HG03520 (cell line): ENCODE measurements around the gene PCMT1.
"Not testable (repeated sequence)": the region's sequence is repeated elsewhere in the genome, so short reads cannot be mapped to it uniquely, and the experiment has no call there.

Experiments
- ATAC-seq: cut with Tn5 transposase; IDR thresholded peaks from one replicate; pipeline ENCODE4 v1.9.1; 2021; ENCODE audit warnings: mild to moderate bottlenecking, moderate library complexity; ENCODE audit not compliant: unreplicated experiment

PCMT1 gene

DNA sequence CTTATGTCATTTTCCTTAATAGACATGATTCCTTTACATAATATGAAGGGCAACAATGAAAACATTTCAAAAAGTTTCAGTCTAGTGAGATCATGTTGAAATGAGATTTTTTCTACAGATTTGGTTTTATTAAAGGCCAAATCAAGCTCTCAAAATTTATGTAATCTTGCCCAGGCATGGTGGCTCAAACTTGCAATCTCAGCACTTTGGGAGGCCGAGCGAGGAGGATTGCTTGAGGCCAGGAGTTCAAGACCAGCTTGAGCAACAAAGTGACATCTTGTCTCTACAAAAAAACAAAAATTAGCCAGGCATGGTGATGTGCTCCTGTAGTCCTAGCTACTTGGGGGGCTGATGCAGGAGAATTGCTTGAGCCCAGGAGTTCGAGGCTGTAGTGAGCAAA, 63.8 kb downstream of the PCMT1 start:
- ATAC-seq: no peak

GRCh38 chr6:149815788-149816187, 66.2 kb downstream of the PCMT1 start:
- ATAC-seq: no peak

DNA sequence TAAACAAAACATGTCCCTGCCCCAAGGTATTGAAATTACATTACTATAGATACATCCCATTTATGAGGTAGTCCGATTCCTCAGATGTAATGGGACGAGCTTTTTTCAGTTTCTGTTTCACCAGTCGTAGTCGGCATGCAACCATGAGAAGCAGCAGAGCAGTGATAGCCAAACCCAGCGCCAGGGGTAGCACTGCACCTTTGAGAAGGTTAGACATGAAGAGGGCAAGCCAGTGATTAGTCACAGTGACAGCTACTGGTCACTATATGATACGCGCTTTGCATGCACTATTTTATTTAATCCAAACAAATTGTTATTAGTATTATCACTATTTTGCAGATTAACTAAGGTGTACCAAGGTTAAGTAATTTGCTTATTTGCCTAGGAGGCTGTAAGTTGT, 71.0 kb downstream of the PCMT1 start:
- no peak for ATAC-seq

DNA sequence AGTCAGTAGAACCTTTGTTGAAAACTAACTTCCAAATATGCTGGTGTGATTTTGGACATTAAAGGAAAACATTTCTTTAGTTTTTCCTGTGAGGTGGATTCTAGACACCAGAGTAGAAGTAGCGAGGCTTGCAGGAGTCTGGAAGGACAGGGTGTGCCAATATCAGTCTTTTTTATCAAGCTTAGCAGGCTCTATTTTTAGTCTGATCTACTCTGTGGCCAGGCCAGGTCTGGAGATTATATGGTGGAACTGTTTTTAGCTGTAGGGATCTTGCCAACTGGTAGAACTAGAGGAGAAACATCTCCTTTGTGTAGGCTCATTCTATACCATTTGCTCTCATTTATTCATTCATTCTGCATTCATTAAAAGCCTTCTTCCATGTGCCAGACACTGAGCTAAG, 72.0 kb downstream of the PCMT1 start:
- ATAC-seq: no peak

DNA sequence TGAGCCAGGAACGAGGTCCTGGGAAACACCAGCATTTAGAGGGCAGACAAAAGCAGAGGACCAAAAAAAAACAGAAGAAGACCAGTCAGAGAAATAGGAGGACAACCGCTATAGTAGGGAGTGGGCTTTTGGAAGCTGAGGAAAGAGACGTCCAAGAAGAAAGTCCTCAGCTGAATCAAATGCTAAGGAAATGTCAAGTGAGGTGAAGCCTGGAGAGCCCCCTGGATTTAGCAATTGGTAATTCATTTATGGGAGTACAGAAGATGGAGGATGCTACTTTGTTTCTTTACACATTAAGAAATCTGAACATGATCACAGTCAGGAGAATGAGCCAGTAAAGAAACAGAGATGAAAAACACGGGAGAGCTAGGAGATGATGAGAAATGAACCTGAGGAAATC, 73.5 kb downstream of the PCMT1 start:
- ATAC-seq: no peak

DNA sequence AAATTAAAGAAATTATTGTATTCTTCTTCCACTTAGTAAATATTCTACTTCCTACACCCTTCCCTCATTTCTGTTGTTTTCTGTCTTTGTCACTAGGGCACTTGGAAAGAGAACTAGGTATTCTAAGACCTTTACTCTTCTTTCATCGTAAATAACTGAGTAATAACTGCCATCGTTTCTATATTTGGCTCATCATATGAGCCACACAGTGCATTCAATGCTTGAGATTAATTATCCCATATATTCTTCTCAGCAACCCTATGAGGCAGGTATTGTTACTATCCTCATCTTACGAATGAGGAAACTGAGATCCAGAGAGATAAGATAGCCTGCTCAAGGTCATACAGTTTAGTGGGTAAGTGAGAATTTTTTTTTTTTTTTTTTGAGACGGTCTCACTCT, 75.8 kb downstream of the PCMT1 start:
- ATAC-seq: no peak

DNA sequence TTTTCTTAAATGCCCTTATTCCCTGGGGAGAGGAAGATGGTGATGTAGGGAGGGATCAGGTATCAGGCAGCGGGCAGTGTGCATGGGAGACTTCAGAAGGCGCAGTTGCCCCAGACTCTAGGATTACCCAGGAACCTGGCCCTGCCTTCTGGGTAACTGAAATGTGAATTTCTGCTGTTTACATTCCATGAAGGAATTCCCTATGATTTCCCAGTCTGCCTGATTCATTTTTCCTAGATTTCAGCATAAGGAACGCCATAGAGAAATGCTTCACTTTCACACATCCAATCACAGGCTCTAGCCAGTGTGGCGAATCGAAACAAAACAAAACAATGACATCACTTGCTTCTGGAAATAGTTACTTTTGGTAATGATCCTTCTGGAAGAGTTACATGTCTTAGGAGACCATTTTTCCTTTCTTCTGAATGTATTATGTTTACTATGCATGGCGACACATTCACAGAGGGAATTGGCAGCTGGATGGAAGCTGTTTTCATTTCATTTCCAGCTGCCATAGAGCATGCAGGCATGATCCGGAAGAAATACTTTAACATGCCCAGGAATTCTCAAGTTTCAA, 81.3 kb downstream of the PCMT1 start:
- ATAC-seq: no peak

- ATAC-seq: no peak
These were observed 81.8 kb downstream of the PCMT1 start for GRCh38 chr6:149831308-149831820.

- no peak for ATAC-seq
These were observed 84.1 kb downstream of the PCMT1 start for GRCh38 chr6:149833651-149834050.

DNA sequence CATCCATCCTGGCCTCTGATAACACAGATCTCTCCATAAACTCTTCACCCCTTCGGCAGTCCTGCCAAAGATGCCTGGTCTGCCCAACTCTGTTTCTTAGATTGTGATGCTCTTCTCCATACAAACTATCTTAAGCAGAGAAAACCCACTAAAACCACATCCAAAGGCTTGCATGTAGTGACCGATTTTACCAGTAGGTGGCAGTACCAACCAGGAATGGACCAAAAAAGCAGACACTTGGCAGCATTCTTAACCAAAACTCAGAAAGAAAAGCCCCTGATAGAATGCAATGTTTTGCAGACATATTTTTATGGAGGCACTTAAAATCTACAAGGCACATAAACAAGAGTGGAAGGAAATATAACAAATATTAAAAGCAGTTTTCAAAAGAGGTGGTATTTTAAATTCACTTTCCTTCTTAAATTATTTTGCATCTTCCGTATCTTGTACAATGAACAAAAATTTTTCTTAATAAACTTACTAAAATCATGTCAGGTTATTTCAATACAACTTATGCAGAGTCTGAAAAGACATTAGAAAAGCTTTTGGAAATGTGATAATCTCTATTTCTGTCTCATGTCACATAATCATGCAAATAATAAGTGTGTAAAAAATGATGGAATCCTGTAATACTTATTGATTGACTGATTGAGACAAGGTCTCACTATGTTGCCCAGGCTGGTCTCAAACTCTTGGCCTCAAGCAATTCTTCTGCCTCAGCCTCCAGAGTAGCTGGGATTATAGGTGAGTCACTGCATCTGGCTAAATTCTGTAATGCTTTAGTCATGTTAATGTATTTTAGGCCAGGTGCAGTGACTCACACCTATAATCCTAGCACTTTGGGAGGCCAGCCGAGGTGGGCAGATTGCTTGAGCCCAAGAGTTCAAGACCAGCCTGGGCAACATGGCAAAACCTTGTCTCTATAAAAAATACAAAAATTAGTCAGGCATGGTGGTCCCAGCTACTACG, 85.3 kb downstream of the PCMT1 start:
- no peak for ATAC-seq

DNA sequence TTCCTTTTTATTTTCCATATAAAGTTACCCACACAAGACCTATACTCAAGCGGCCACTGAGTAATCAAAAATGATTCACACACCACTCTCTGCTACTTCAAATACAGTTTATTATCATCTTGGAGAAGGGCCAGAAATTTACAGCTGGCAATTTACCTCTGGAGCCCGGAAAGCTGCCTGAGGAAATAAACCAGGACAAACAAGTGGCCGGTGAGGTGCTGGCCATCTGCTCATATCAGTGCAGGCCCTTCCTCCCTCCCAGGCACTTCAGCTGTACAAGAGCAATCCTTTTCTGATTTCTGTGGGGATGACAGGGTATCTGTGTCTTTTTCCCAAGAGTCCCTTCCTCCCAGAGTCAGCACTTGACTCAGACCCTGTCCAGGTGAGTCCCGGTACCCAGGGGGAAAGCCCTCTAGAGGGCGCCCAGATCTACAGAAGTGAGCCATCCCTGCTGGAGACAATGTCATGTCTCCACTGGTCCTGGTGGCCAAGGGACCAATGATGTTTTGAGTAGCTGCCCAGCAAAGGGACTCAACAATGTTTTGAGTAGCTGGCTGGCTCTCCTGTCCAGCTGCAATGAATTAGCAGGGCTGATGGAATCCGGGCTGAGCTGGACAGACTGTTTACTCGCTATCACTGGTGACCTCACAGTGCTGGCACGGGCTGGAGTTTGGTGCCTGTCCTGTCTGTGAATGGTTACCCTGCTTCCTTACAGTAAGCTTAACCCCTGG, 91.0 kb downstream of the PCMT1 start:
- ATAC-seq: no peak

DNA sequence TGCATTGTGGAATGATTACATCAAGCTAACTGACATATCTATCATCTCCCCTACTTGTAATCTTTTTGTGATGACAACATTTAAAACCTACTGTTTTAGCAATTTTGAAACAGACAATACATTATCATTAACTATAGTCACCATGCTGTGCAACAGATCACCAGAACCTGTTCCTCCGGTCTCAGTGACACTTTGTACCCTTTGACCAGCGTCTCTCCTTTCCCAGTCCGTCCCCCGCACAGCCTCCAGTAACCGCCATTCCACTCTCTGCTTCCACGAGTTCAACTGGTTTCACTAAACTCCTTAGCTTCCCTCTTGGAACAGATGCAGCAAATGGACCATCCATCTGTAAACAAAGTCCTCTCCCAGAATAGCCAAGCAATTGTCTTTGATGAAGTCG, 92.8 kb downstream of the PCMT1 start:
- no peak for ATAC-seq

- no peak for ATAC-seq
These were observed 93.6 kb downstream of the PCMT1 start for GRCh38 chr6:149843051-149843633.

GRCh38 chr6:149844036-149844435, 94.5 kb downstream of the PCMT1 start:
- not testable (repeated sequence) for ATAC-seq

DNA sequence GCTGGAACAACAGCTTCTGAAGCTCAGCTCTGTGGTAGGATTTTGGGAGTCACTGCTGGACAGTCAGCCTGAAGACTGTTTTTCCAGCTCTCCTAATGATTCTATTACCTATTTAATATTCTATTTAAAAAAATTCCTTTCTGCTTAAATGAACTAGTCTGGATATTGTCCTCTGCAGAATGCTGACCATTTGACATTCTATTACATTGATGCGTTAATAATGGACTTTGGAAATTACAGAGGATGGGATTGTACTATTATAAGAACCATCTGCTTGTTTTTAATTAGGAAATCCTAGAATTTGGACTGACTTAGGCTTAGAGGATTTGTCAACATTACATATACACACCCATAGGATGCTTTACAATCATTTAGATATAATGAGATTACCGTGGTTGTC, 94.9 kb downstream of the PCMT1 start:
- no peak for ATAC-seq

- ATAC-seq: no peak
These were observed 96.0 kb downstream of the PCMT1 start for GRCh38 chr6:149845549-149845948.

DNA sequence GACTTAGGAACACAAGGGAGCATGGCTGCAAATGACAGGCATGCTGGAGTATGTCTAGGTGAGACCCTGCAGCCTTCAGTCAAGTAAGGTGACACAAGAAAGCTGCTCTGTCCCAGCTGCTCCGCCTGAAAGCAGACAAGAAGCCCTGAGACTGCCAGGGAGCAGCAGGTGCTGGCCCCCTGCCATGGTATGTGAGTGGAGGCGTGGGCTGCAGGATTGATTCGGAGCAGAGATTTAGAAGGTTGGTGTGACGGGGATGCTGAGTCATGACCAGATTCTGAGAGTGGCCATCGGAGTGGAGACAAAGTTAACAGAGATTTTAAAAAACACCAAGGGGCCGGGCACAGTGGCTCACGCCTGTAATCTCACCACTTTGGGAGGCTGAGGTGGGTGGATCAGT, 96.8 kb downstream of the PCMT1 start:
- ATAC-seq: no peak

GRCh38 chr6:149847939-149848267, 98.4 kb downstream of the PCMT1 start:
- ATAC-seq: no peak

GRCh38 chr6:149848343-149848742, 98.8 kb downstream of the PCMT1 start:
- ATAC-seq: not testable (repeated sequence)

- no peak for ATAC-seq
These were observed 102.0 kb downstream of the PCMT1 start for GRCh38 chr6:149851461-149852110.

- no peak for ATAC-seq
These were observed 102.6 kb downstream of the PCMT1 start for GRCh38 chr6:149852180-149852579.
